B cell (primary cell): ENCODE measurements around the gene PRSS8. TPM values are rescaled to one million over a fixed set of nuclear protein-coding genes. Genes with fewer than 3 reads are reported as not detected.

Source experiments
- ATAC-seq: fragments of 200-7000 bp; cut with Tn5 transposase; one replicate; pipeline ENCODE4 v1.10.0; 2021; ENCODE audit warnings: low read depth, mild to moderate bottlenecking, moderate number of reproducible peaks, moderate library complexity
- CTCF ChIA-PET: fragments of 350-600 bp; sonication (Branson Sonifier 250); formaldehyde crosslinking; loops from one replicate; lab custom pipeline; 2021; ENCODE audit warnings: antibody characterized with exemption, inconsistent platforms; lab: Charles Lee
- POLR2A ChIA-PET: fragments of 350-600 bp; sonication (Branson Sonifier 250); formaldehyde crosslinking; loops from one replicate; lab custom pipeline; 2021; ENCODE audit warnings: antibody characterized with exemption; lab: Charles Lee
- DNase-seq: peaks from one replicate; pipeline ENCODE4 v3.0.0; 2013
- H2AFZ ChIP-seq: 2 replicates; pipeline ENCODE4 v1.6.1; 2012; ENCODE audit warnings: mild to moderate bottlenecking, low read depth, low read length; ENCODE audit not compliant: insufficient read depth, poor library complexity, severe bottlenecking
- H3K27ac ChIP-seq, 2 donors: 1 replicate in 1 of 2; 2 replicates in 1 of 2; pipeline ENCODE4 v1.5.1; 2012 to 2013; ENCODE audit warnings: low read length in 2 of 2, mild to moderate bottlenecking in 2 of 2, moderate library complexity in 1 of 2
- H3K27me3 ChIP-seq, 4 experiments: fragments of 200-600 bp in 1 of 4; sonication (generic) in 1 of 4; replicated peaks in 1 of 4; 1 replicate in 2 of 4; 2 replicates in 2 of 4; pipeline versions ENCODE4 v1.6.1 to v1.7.0; 2013 to 2016; ENCODE audit warnings: low read length in 3 of 4, mild to moderate bottlenecking in 2 of 4, mixed read lengths in 1 of 4, moderate library complexity in 1 of 4; ENCODE audit not compliant: insufficient read depth in 4 of 4, control insufficient read depth in 3 of 4; ENCODE audit errors: control extremely low read depth in 1 of 4
- H3K36me3 ChIP-seq, 2 experiments: replicated peaks in 1 of 2; 1 replicate in 1 of 2; 2 replicates in 1 of 2; pipeline versions ENCODE4 v1.6.1 to v1.7.1; 2013; ENCODE audit warnings: low read length in 1 of 2; ENCODE audit not compliant: insufficient read depth in 2 of 2, control insufficient read depth in 1 of 2; ENCODE audit errors: control extremely low read depth in 1 of 2, extremely low read depth in 1 of 2
- H3K4me1 ChIP-seq, 2 donors: fragments of 200-600 bp in 1 of 2; sonication (generic) in 1 of 2; 1 replicate in 1 of 2; 2 replicates in 1 of 2; pipeline versions ENCODE4 v1.5.1 to v1.6.1; 2013 to 2017; ENCODE audit warnings: low read length in 2 of 2; ENCODE audit not compliant: control insufficient read depth in 2 of 2, insufficient read depth in 2 of 2
- H3K4me2 ChIP-seq: replicated peaks from 2 replicates; pipeline ENCODE3; 2012; ENCODE audit warnings: mild to moderate bottlenecking, low read depth, low read length; ENCODE audit not compliant: poor library complexity, severe bottlenecking
- H3K4me3 ChIP-seq, 5 experiments: fragments of 200-600 bp in 1 of 5; sonication (generic) in 1 of 5; 1 replicate in 3 of 5; 2 replicates in 2 of 5; pipeline versions ENCODE4 v1.5.1 to v1.7.0; 2011 to 2016; ENCODE audit warnings: low read length in 4 of 5, mild to moderate bottlenecking in 4 of 5, low read depth in 2 of 5, control low read depth in 1 of 5, moderate library complexity in 1 of 5; ENCODE audit not compliant: insufficient read depth in 1 of 5; ENCODE audit errors: control extremely low read depth in 1 of 5, extremely low read depth in 1 of 5
- H3K79me2 ChIP-seq: fragments of 200-600 bp; sonication (generic); one replicate; pipeline ENCODE4 v1.6.0; 2016; ENCODE audit warnings: low read length; ENCODE audit not compliant: control insufficient read depth, insufficient read depth
- H3K9ac ChIP-seq: fragments of 200-600 bp; sonication (generic); 2 replicates; pipeline ENCODE4 v1.6.1; 2017; ENCODE audit warnings: mild to moderate bottlenecking, low read length, moderate library complexity
- H3K9me3 ChIP-seq, 3 donors: one replicate each; pipeline versions ENCODE4 v1.6.1 to v1.7.1; 2013; ENCODE audit warnings: low read length in 2 of 3; ENCODE audit not compliant: control insufficient read depth in 2 of 3, insufficient read depth in 1 of 3; ENCODE audit errors: control extremely low read depth in 1 of 3
- H4K20me1 ChIP-seq: 2 replicates; pipeline ENCODE4 v1.6.0; 2012; ENCODE audit warnings: mild to moderate bottlenecking, low read length; ENCODE audit not compliant: insufficient read depth, control insufficient read depth, poor library complexity, severe bottlenecking
- H3K27ac Mint-ChIP-seq: one replicate; pipeline ENCODE4 v1.8.0; 2021; ENCODE audit warnings: mixed read lengths
- H3K27me3 Mint-ChIP-seq: one replicate; pipeline ENCODE4 v1.8.0; 2021; ENCODE audit warnings: mixed read lengths
- H3K4me1 Mint-ChIP-seq: one replicate; pipeline ENCODE4 v1.8.0; 2021; ENCODE audit warnings: mixed read lengths
- H3K4me3 Mint-ChIP-seq: one replicate; pipeline ENCODE4 v1.8.0; 2021; ENCODE audit warnings: mixed read lengths
- H3K9me3 Mint-ChIP-seq: one replicate; pipeline ENCODE4 v1.8.0; 2022; ENCODE audit warnings: mixed read lengths; ENCODE audit not compliant: insufficient read depth
- EZH2 ChIP-seq: IDR thresholded peaks from 2 replicates; pipeline ENCODE4 v1.6.1; 2012; ENCODE audit warnings: borderline replicate concordance, low read depth, mild to moderate bottlenecking, moderate library complexity, low read length; ENCODE audit not compliant: insufficient read depth, poor library complexity, severe bottlenecking
- WGBS: methylation state at CpG from one replicate; pipeline ENCODE4 v1.1.5; 2013; ENCODE audit warnings: missing lambda C conversion rate; ENCODE audit not compliant: insufficient coverage; 5-methylcytosine and 5-hydroxymethylcytosine counted together
- intact Hi-C: fragments of 100-400 bp; cut with micrococcal nuclease; formaldehyde crosslinking; loops from one replicate; pipeline ENCODE4 v1.10.0; 2022
- polyA plus RNA-seq: library from polyadenylated mRNA; depleted of rRNA; stranded (reverse); fragments of >200 nt; gene quantifications from 2 replicates; pipeline ENCODE4 v1.2.3, GENCODE V29; 2012
- total RNA-seq, 2 donors: library from RNA; stranded (reverse); fragments of 120-200 nt in 1 of 2; gene quantifications; 1 replicate in 1 of 2; 2 replicates in 1 of 2; pipeline versions ENCODE4 v1.2.3 to v1.2.4, GENCODE V29; 2013 to 2022
- TF ChIP-seq, protein P1 (sequence below): fragments of 200-600 bp; IDR thresholded peaks from one replicate; pipeline ENCODE4 v1.8.0; 2022; ENCODE audit warnings: antibody characterized with exemption, mild to moderate bottlenecking

PRSS8 gene
- total and polyA plus RNA-seq, 2 donors (not counting 1 experiment from before 2014, with no cell fraction given): not detected

DNA sequence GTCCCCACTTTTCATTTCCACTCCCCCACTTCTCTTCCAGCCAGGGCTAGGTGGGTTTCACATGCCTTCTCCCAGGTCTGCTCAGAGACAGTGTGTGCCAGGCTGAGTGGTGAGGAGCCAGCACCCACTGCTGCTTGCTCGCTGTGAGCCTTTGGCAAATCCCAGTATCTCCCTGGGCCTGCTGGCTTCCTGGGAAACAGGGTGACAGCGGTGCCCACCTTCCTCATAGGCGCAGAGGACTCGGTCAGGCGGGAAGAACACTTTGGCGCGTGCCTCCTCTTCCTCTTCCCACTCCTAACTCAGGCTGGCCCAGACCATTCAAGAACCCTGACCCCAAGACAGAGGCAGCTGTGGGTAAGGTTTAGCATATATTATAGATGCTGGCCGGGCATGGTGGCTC lies 46.3 kb downstream of the PRSS8 start:
- Mint-ChIP-seq H3K27me3 (no peaks in the 10 kb centered on the region), H3K27ac (no peak overlapping the region), H3K9me3 (no peaks in the 10 kb centered on the region), H3K4me3 (no peak overlapping the region), H3K4me1 (peaks cover 11% of the 10 kb centered on the region)
- Histone ChIP-seq H3K9me3 (no peaks in the 10 kb centered on the region), H3K9ac (no peak overlapping the region), H3K4me3 (no peak overlapping the region), H3K27me3 (no peaks in the 10 kb centered on the region), H3K4me2 (no peak overlapping the region), H4K20me1 (peaks cover 5% of the 10 kb centered on the region), H3K36me3 (peaks cover 0 to 13% of the 10 kb centered on the region in 2 experiments), H2AFZ (no peak overlapping the region), H3K27ac (no peak overlapping the region), H3K4me1 (peaks cover 5 to 14% of the 10 kb centered on the region in 2 donors), H3K79me2 (peaks cover 23% of the 10 kb centered on the region)
- POLR2A ChIA-PET: no interaction called here
- ATAC-seq (no peak), DNase-seq (no peak)
- 96% methylated on average over 5 of the region's 8 CpGs for whole genome bisulfite sequencing
- CTCF ChIA-PET: no interaction called here
- TF ChIP-seq EZH2: no peak
- TF ChIP-seq, protein P1, sequence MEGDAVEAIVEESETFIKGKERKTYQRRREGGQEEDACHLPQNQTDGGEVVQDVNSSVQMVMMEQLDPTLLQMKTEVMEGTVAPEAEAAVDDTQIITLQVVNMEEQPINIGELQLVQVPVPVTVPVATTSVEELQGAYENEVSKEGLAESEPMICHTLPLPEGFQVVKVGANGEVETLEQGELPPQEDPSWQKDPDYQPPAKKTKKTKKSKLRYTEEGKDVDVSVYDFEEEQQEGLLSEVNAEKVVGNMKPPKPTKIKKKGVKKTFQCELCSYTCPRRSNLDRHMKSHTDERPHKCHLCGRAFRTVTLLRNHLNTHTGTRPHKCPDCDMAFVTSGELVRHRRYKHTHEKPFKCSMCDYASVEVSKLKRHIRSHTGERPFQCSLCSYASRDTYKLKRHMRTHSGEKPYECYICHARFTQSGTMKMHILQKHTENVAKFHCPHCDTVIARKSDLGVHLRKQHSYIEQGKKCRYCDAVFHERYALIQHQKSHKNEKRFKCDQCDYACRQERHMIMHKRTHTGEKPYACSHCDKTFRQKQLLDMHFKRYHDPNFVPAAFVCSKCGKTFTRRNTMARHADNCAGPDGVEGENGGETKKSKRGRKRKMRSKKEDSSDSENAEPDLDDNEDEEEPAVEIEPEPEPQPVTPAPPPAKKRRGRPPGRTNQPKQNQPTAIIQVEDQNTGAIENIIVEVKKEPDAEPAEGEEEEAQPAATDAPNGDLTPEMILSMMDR: no peak
- intact Hi-C loops: no loop called here

DNA sequence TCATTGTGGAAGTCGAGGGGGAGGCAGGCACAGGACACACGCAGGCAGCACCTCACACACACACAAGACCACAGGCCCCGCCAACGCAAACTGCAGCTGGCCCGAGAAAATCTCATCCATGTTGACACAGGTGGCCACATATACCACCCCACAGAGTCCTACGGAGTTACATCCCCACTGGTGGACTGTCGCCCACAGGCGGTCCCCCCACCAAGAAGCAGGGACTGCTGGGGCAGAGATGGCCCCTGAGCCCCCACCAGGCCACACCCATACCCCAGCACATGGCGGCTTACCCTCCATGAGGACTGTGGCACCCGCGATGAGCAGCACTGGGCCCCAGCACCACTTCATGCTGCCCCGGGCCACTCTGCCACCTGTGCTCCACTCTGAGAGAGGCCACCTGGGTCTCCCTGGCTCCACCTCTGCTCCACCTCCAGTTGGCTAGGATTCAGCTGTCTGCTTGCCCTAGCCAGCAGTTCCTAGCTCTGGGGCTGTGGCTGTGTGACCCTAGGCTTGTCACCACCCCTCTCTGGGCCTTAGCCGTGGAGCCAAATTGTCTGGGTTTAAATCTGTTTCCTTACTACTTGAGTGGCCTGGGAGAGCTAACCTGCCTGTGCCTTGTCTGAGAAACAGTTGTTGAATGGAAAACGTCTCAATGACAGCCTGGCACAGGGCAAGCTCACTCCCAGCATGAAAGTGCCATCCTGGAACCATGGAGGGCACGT lies 46.9 kb downstream of the PRSS8 start, which contains the start of gene PRSS53:
Gene PRSS53, minus strand, starts transcription at position 485 of the 725 bp plus-strand sequence. Its CDS starts 134 bp downstream, at position 351.
- Mint-ChIP-seq H3K27me3 (no peaks in the 10 kb centered on the region), H3K4me1 (peaks cover 6% of the 10 kb centered on the region), H3K4me3 (no peak within 1 kb of the TSS), H3K9me3 (no peaks in the 10 kb centered on the region), H3K27ac (no peak within 1 kb of the TSS)
- Histone ChIP-seq H2AFZ (no peak within 1 kb of the TSS), H3K9ac (no peak within 1 kb of the TSS), H3K27ac (no peak within 1 kb of the TSS), H3K4me2 (no peak within 1 kb of the TSS), H4K20me1 (peaks cover 10% of the 10 kb centered on the region), H3K4me3 (no peak within 1 kb of the TSS), H3K9me3 (no peaks in the 10 kb centered on the region), H3K4me1 (peaks cover 0 to 8% of the 10 kb centered on the region in 2 donors), H3K27me3 (no peaks in the 10 kb centered on the region), H3K36me3 (peaks cover 0 to 13% of the 10 kb centered on the region in 2 experiments), H3K79me2 (peaks cover 18% of the 10 kb centered on the region)
- ATAC-seq: no peak
- ChIA-PET CTCF (no interaction called here), POLR2A (interaction anchor here (0.6 kb wide), 1 partner anchor 161 kb away, joined by 4 read pairs; no protein-coding TSS in a partner anchor)
- intact Hi-C loops: no loop called here
- no peak for DNase-seq
- TF ChIP-seq, protein P1: no peak
- TF ChIP-seq EZH2: no peak
- 96% methylated on average over 15 of the region's 15 CpGs for WGBS
